WTC11 (cell line): ENCODE measurements around the gene PPDPF. TPM values are rescaled to one million over a fixed set of nuclear protein-coding genes. Genes with fewer than 3 reads are reported as not detected.

Experiments
- ATAC-seq: fragments of 200-7000 bp; cut with Tn5 transposase; 2 replicates; pipeline ENCODE4 v1.10.0; 2021; ENCODE audit warnings: mild to moderate bottlenecking, moderate library complexity
- CTCF ChIA-PET: fragments of 300-600 bp; sonication (Branson Sonifier 250); formaldehyde crosslinking; loops from one replicate; lab custom pipeline; 2021; ENCODE audit warnings: antibody characterized with exemption; lab: Charles Lee
- POLR2A ChIA-PET: fragments of 350-600 bp; sonication (Branson Sonifier 250); formaldehyde crosslinking; loops from one replicate; lab custom pipeline; 2021; ENCODE audit warnings: antibody characterized with exemption; lab: Charles Lee
- DNase-seq: peaks from one replicate; pipeline ENCODE4 v3.0.0; 2021; ENCODE audit warnings: low spot score
- H3K27ac Mint-ChIP-seq: 2 replicates; pipeline ENCODE4 v1.8.0; 2021; ENCODE audit warnings: mixed read lengths
- H3K27me3 Mint-ChIP-seq: 2 replicates; pipeline ENCODE4 v1.8.0; 2021; ENCODE audit warnings: low read depth, mild to moderate bottlenecking, moderate library complexity, mixed read lengths
- H3K36me3 Mint-ChIP-seq: 2 replicates; pipeline ENCODE4 v1.8.0; 2021; ENCODE audit warnings: mixed read lengths
- H3K4me1 Mint-ChIP-seq: 2 replicates; pipeline ENCODE4 v1.8.0; 2022; ENCODE audit warnings: mixed read lengths
- H3K4me3 Mint-ChIP-seq: 2 replicates; pipeline ENCODE4 v1.8.0; 2021; ENCODE audit warnings: mild to moderate bottlenecking, moderate library complexity, mixed read lengths
- H3K9me3 Mint-ChIP-seq: 2 replicates; pipeline ENCODE4 v1.8.0; 2021; ENCODE audit warnings: mixed read lengths
- ATF1 ChIP-seq: sonication (generic); formaldehyde crosslinking; IDR thresholded peaks from 2 replicates; pipeline ENCODE4 v1.8.1; 2023; ENCODE audit warnings: mild to moderate bottlenecking, moderate library complexity, missing genetic modification reagents
- ATF2 ChIP-seq: sonication (generic); formaldehyde crosslinking; IDR thresholded peaks from 2 replicates; pipeline ENCODE4 v1.8.1; 2022; ENCODE audit warnings: low read depth, missing genetic modification reagents, borderline replicate concordance
- CBFB ChIP-seq: sonication (generic); formaldehyde crosslinking; IDR thresholded peaks from 2 replicates; pipeline ENCODE4 v1.8.1; 2022; ENCODE audit warnings: mild to moderate bottlenecking, low read depth, missing genetic modification reagents
- CTCF ChIP-seq: fragments of 200-600 bp; IDR thresholded peaks from 2 replicates; pipeline ENCODE4 v1.8.0; 2022; ENCODE audit warnings: antibody characterized with exemption
- ETV6 ChIP-seq: sonication (generic); formaldehyde crosslinking; IDR thresholded peaks from 2 replicates; pipeline ENCODE4 v1.8.1; 2022; ENCODE audit warnings: mild to moderate bottlenecking, missing genetic modification reagents
- FOXP4 ChIP-seq: sonication (generic); formaldehyde crosslinking; IDR thresholded peaks from 2 replicates; pipeline ENCODE4 v1.8.0; 2022; ENCODE audit warnings: mild to moderate bottlenecking, missing genetic modification reagents
- GRHL2 ChIP-seq: fragments of 250-450 bp; sonication (Bioruptor Pico); IDR thresholded peaks from 2 replicates; pipeline ENCODE4 v1.8.0; 2022; ENCODE audit warnings: mild to moderate bottlenecking, moderate library complexity; ENCODE audit not compliant: insufficient replicate concordance, severe bottlenecking
- GTF2I ChIP-seq: fragments of 250-450 bp; sonication (Bioruptor Pico); conservative IDR thresholded peaks from 2 replicates; pipeline ENCODE4 v1.4.0; 2021; ENCODE audit warnings: mild to moderate bottlenecking
- HMGA2 ChIP-seq: fragments of 250-450 bp; sonication (Bioruptor Pico); IDR thresholded peaks from 2 replicates; pipeline ENCODE4 v1.4.0; 2021; ENCODE audit warnings: mild to moderate bottlenecking, moderate library complexity
- HMGXB4 ChIP-seq: sonication (generic); formaldehyde crosslinking; IDR thresholded peaks from 2 replicates; pipeline ENCODE4 v1.8.1; 2023; ENCODE audit warnings: mild to moderate bottlenecking, moderate library complexity, missing genetic modification reagents
- JAZF1 ChIP-seq: fragments of 250-450 bp; sonication (Bioruptor Pico); IDR thresholded peaks from 2 replicates; pipeline ENCODE4 v1.9.0; 2021; ENCODE audit warnings: moderate library complexity, mild to moderate bottlenecking, inconsistent platforms
- MXD4 ChIP-seq: fragments of 250-450 bp; sonication (Bioruptor Pico); IDR thresholded peaks from 2 replicates; pipeline ENCODE4 v1.8.0; 2021; ENCODE audit warnings: mild to moderate bottlenecking, moderate library complexity, borderline replicate concordance
- NR2C2 ChIP-seq: sonication (generic); formaldehyde crosslinking; IDR thresholded peaks from 2 replicates; pipeline ENCODE4 v1.8.0; 2022; ENCODE audit warnings: mild to moderate bottlenecking, missing genetic modification reagents
- NR3C1 ChIP-seq: sonication (generic); formaldehyde crosslinking; conservative IDR thresholded peaks from 2 replicates; pipeline ENCODE4 v1.8.1; 2023; ENCODE audit warnings: low read depth, mild to moderate bottlenecking, missing genetic modification reagents
- SOX15 ChIP-seq: fragments of 250-450 bp; sonication (Bioruptor Pico); IDR thresholded peaks from 2 replicates; pipeline ENCODE4 v1.9.0; 2021; ENCODE audit warnings: mild to moderate bottlenecking
- SP1 ChIP-seq: sonication (generic); formaldehyde crosslinking; conservative IDR thresholded peaks from 2 replicates; pipeline ENCODE4 v1.8.1; 2022; ENCODE audit warnings: missing genetic modification reagents
- TEAD1 ChIP-seq: sonication (generic); formaldehyde crosslinking; IDR thresholded peaks from 2 replicates; pipeline ENCODE4 v1.8.0; 2022; ENCODE audit warnings: mild to moderate bottlenecking, missing genetic modification reagents
- ZBTB21 ChIP-seq: sonication (generic); formaldehyde crosslinking; IDR thresholded peaks from 2 replicates; pipeline ENCODE4 v1.8.1; 2023; ENCODE audit warnings: mild to moderate bottlenecking, missing genetic modification reagents, borderline replicate concordance
- ZNF138 ChIP-seq: sonication (generic); formaldehyde crosslinking; conservative IDR thresholded peaks from 2 replicates; pipeline ENCODE4 v1.8.1; 2022; ENCODE audit warnings: mild to moderate bottlenecking, moderate library complexity, missing genetic modification reagents
- ZNF219 ChIP-seq: sonication (generic); formaldehyde crosslinking; IDR thresholded peaks from 2 replicates; pipeline ENCODE4 v1.8.0; 2023; ENCODE audit warnings: missing genetic modification reagents, mild to moderate bottlenecking, borderline replicate concordance
- total RNA-seq: library from RNA; stranded (reverse); gene quantifications from 3 replicates; pipeline ENCODE4 v1.2.3, GENCODE V29; 2021
- TF ChIP-seq, protein P1 (sequence below): sonication (generic); formaldehyde crosslinking; IDR thresholded peaks from 2 replicates; pipeline ENCODE4 v1.8.0; 2022; ENCODE audit warnings: missing genetic modification reagents

The PPDPF gene
- total RNA-seq, 1 experiment from 2014 or later = 170 TPM

- TF ChIP-seq HMGXB4 (CRISPR knock-in tag) = no peak
- no peak for TF ChIP-seq ATF2 (CRISPR knock-in tag)
- no peak for TF ChIP-seq GRHL2 (CRISPR knock-in tag)
- TF ChIP-seq SOX15 = no peak
- TF ChIP-seq GTF2I (CRISPR knock-in tag) = no peak
- TF ChIP-seq ZNF219 (CRISPR knock-in tag) = no peak
- no peak for TF ChIP-seq CBFB (CRISPR knock-in tag)
- no peak for TF ChIP-seq SP1 (CRISPR knock-in tag)
- ATAC-seq (no peak), DNase-seq (no peak)
- Mint-ChIP-seq H3K4me1 (peaks cover 14% of the 10 kb centered on the region), H3K9me3 (peaks cover 8% of the 10 kb centered on the region; the same call in 1 of the 2 replicates), H3K4me3 (no peak overlapping the region), H3K27me3 (peaks cover 9% of the 10 kb centered on the region; the same call in 1 of the 2 replicates), H3K27ac (no peak overlapping the region), H3K36me3 (peaks cover 21% of the 10 kb centered on the region)
- ChIA-PET POLR2A (no interaction called here), CTCF (interaction anchor here (0.6 to 4.4 kb wide), 3 partner anchors 15 to 513 kb away, joined by 5 to 50 read pairs (median 5); partner anchors contain the start of gene PTK6)
Measured at GRCh38 chr20:63522981-63523611, 2.5 kb downstream of the PPDPF start.

DNA sequence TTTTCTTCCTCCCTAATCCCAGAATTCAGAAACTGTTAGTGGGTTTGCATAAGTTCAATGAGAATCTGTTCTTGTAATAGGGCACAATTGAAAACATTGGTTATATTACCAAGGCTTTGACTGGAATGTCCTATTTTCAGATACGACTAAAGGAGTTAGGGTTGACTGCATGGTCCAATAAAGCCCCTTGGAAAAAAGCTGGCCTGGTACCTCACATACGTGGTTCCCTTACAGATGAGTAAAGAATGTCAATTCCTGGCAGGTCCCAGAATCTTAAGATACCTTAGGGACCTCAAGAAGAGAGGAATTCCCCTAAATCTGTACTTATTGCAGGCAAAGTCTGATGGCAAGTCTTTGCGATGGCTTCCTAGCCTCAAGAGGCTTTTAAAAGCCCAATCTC, 4.6 kb downstream of the PPDPF start:
- ATAC-seq (no peak), DNase-seq (no peak)
- H3K4me1 Mint-ChIP-seq = 0 out of 2 replicates have a peak, but pooled peaks cover 2% of the 10 kb centered on the region
- peaks cover 3% of the 10 kb centered on the region; the same call in 1 of the 2 replicates for H3K27me3 Mint-ChIP-seq
- TF ChIP-seq ATF1 (no peak), ZBTB21 (CRISPR knock-in tag) (no peak), HMGXB4 (CRISPR knock-in tag) (no peak), ZNF138 (CRISPR knock-in tag) (no peak), SOX15 (no peak), TEAD1 (CRISPR knock-in tag) (no peak), NR2C2 (CRISPR knock-in tag) (no peak), MXD4 (CRISPR knock-in tag) (no peak), JAZF1 (CRISPR knock-in tag) (no peak), HMGA2 (CRISPR knock-in tag) (no peak), FOXP4 (CRISPR knock-in tag) (no peak), NR3C1 (no peak), CTCF (no peak), ETV6 (no peak), CBFB (CRISPR knock-in tag) (no peak)
- TF ChIP-seq, protein P1, sequence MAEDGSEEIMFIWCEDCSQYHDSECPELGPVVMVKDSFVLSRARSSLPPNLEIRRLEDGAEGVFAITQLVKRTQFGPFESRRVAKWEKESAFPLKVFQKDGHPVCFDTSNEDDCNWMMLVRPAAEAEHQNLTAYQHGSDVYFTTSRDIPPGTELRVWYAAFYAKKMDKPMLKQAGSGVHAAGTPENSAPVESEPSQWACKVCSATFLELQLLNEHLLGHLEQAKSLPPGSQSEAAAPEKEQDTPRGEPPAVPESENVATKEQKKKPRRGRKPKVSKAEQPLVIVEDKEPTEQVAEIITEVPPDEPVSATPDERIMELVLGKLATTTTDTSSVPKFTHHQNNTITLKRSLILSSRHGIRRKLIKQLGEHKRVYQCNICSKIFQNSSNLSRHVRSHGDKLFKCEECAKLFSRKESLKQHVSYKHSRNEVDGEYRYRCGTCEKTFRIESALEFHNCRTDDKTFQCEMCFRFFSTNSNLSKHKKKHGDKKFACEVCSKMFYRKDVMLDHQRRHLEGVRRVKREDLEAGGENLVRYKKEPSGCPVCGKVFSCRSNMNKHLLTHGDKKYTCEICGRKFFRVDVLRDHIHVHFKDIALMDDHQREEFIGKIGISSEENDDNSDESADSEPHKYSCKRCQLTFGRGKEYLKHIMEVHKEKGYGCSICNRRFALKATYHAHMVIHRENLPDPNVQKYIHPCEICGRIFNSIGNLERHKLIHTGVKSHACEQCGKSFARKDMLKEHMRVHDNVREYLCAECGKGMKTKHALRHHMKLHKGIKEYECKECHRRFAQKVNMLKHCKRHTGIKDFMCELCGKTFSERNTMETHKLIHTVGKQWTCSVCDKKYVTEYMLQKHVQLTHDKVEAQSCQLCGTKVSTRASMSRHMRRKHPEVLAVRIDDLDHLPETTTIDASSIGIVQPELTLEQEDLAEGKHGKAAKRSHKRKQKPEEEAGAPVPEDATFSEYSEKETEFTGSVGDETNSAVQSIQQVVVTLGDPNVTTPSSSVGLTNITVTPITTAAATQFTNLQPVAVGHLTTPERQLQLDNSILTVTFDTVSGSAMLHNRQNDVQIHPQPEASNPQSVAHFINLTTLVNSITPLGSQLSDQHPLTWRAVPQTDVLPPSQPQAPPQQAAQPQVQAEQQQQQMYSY (CRISPR knock-in tag) = no peak
- CTCF ChIA-PET = interaction anchor here (2.4 kb wide), 1 partner anchor 28 kb away, joined by 8 read pairs; no protein-coding TSS in a partner anchor
- no peak overlapping the region for H3K27ac Mint-ChIP-seq
- H3K4me3 Mint-ChIP-seq = no peak overlapping the region
- H3K9me3 Mint-ChIP-seq = peaks cover 8% of the 10 kb centered on the region; the same call in 1 of the 2 replicates
- POLR2A ChIA-PET = no interaction called here
- H3K36me3 Mint-ChIP-seq = peaks cover 21% of the 10 kb centered on the region
